HG03025 (cell line): ENCODE measurements around the gene TOB1.
A peak's percentile ranks its signal among the peaks of the same experiment; 100 is the strongest.

ENCODE experiments used
- ATAC-seq: cut with Tn5 transposase; IDR thresholded peaks from one replicate; pipeline ENCODE4 v1.9.1; 2021; ENCODE audit warnings: mild to moderate bottlenecking, moderate library complexity; ENCODE audit not compliant: unreplicated experiment, low FRiP score

TOB1 gene

GRCh38 chr17:50866261-50866949 is at the start of gene TOB1:
Gene TOB1 (minus strand): TSS chr17:50866354. CDS start chr17:50864017, 2,337 bp downstream.
- ATAC-seq: peak; percentile 59

- no peak for ATAC-seq
Observed at GRCh38 chr17:50914505-50915063, 48.4 kb upstream of the TOB1 start.

- ATAC-seq: no peak
Observed at GRCh38 chr17:50913120-50913519, 47.0 kb upstream of the TOB1 start.

GRCh38 chr17:50911890-50912289 is 45.7 kb upstream of the TOB1 start:
- ATAC-seq: no peak

- no peak for ATAC-seq
Observed at GRCh38 chr17:50911450-50911849, 45.3 kb upstream of the TOB1 start.

- no peak for ATAC-seq
Observed at GRCh38 chr17:50909765-50910605, 43.8 kb upstream of the TOB1 start.

- ATAC-seq: no peak
Observed at GRCh38 chr17:50908860-50909764, 43.0 kb upstream of the TOB1 start.

- ATAC-seq: no peak
Observed at GRCh38 chr17:50908140-50908859, 42.1 kb upstream of the TOB1 start.

- no peak for ATAC-seq
Observed at GRCh38 chr17:50906443-50906842, 40.3 kb upstream of the TOB1 start.

GRCh38 chr17:50905460-50905803 is 39.3 kb upstream of the TOB1 start:
- no peak for ATAC-seq

GRCh38 chr17:50904518-50905459 is 38.6 kb upstream of the TOB1 start:
- no peak for ATAC-seq

GRCh38 chr17:50903604-50904517 is 37.7 kb upstream of the TOB1 start:
- ATAC-seq: no peak

GRCh38 chr17:50902372-50903353 is 36.5 kb upstream of the TOB1 start:
- ATAC-seq: no peak

GRCh38 chr17:50900383-50900892 is 34.3 kb upstream of the TOB1 start:
- no peak for ATAC-seq

GRCh38 chr17:50899559-50900319 is 33.6 kb upstream of the TOB1 start:
- ATAC-seq: no peak

GRCh38 chr17:50899005-50899460 is 32.9 kb upstream of the TOB1 start:
- ATAC-seq: no peak
